Astrocyte (in vitro differentiated cells and primary cell): ENCODE measurements around the gene TOGARAM2. TPM values are rescaled to one million over a fixed set of nuclear protein-coding genes. Genes with fewer than 3 reads are reported as not detected.

ENCODE experiments used
- DNase-seq: peaks from one replicate; pipeline ENCODE4 v3.0.0-alpha.2; 2010; ENCODE audit warnings: low read depth
- FAIRE-seq: peaks from 2 replicates; lab custom pipeline; 2011; peaks lifted over from hg19 to GRCh38; lab: Jason Lieb, UNC
- H2AFZ ChIP-seq: 2 replicates; pipeline ENCODE4 v1.6.0; 2012; ENCODE audit warnings: low read depth, low read length, inconsistent platforms
- H3K27ac ChIP-seq: 2 replicates; pipeline ENCODE4 v1.5.1; 2011; ENCODE audit warnings: low read depth, low read length, inconsistent platforms
- H3K27me3 ChIP-seq: 2 replicates; pipeline ENCODE4 v1.6.0; 2011; ENCODE audit warnings: low read length, inconsistent platforms; ENCODE audit not compliant: insufficient read depth
- H3K36me3 ChIP-seq: 2 replicates; pipeline ENCODE4 v1.5.1; 2011; ENCODE audit warnings: low read length, inconsistent platforms; ENCODE audit not compliant: insufficient read depth
- H3K4me1 ChIP-seq: 2 replicates; pipeline ENCODE4 v1.5.1; 2011; ENCODE audit warnings: low read length, inconsistent platforms; ENCODE audit not compliant: insufficient read depth
- H3K4me2 ChIP-seq: 2 replicates; pipeline ENCODE4 v1.6.0; 2012; ENCODE audit warnings: low read length, inconsistent platforms
- H3K4me3 ChIP-seq: 2 replicates; pipeline ENCODE4 v1.5.1; 2011; ENCODE audit warnings: low read depth, mild to moderate bottlenecking, low read length, inconsistent platforms; ENCODE audit not compliant: insufficient read depth
- H3K79me2 ChIP-seq: 2 replicates; pipeline ENCODE4 v1.6.0; 2012; ENCODE audit warnings: mild to moderate bottlenecking, low read length, inconsistent platforms; ENCODE audit not compliant: insufficient read depth
- H3K9ac ChIP-seq: 2 replicates; pipeline ENCODE4 v1.6.0; 2012; ENCODE audit warnings: mild to moderate bottlenecking, low read length, inconsistent platforms
- H3K9me3 ChIP-seq: 2 replicates; pipeline ENCODE4 v1.5.1; 2012; ENCODE audit warnings: low read depth, mild to moderate bottlenecking, low read length, inconsistent platforms; ENCODE audit not compliant: insufficient read depth
- H4K20me1 ChIP-seq: 2 replicates; pipeline ENCODE4 v1.6.0; 2012; ENCODE audit warnings: low read length, inconsistent platforms; ENCODE audit not compliant: insufficient read depth
- H3K27ac Mint-ChIP-seq: one replicate; pipeline ENCODE4 v1.8.0; 2021; ENCODE audit warnings: mild to moderate bottlenecking, mixed read lengths; ENCODE audit not compliant: unreplicated experiment
- H3K27me3 Mint-ChIP-seq: one replicate; pipeline ENCODE4 v1.8.0; 2021; ENCODE audit warnings: low read depth, mixed read lengths; ENCODE audit not compliant: unreplicated experiment
- H3K36me3 Mint-ChIP-seq: one replicate; pipeline ENCODE4 v1.8.0; 2021; ENCODE audit warnings: low read depth, mixed read lengths; ENCODE audit not compliant: unreplicated experiment
- H3K4me1 Mint-ChIP-seq: one replicate; pipeline ENCODE4 v1.8.0; 2021; ENCODE audit warnings: low read depth, mixed read lengths; ENCODE audit not compliant: unreplicated experiment
- H3K4me3 Mint-ChIP-seq: one replicate; pipeline ENCODE4 v1.8.0; 2021; ENCODE audit warnings: mild to moderate bottlenecking, moderate library complexity, mixed read lengths; ENCODE audit not compliant: unreplicated experiment
- H3K9me3 Mint-ChIP-seq: one replicate; pipeline ENCODE4 v1.8.0; 2021; ENCODE audit warnings: mild to moderate bottlenecking, mixed read lengths; ENCODE audit not compliant: unreplicated experiment
- EZH2 ChIP-seq: IDR thresholded peaks from 2 replicates; pipeline ENCODE4 v1.6.1; 2012; ENCODE audit warnings: mild to moderate bottlenecking, low read length, inconsistent platforms; ENCODE audit not compliant: insufficient read depth
- total RNA-seq: library from RNA; stranded (reverse); gene quantifications from 2 replicates; pipeline ENCODE4 v1.2.1, GENCODE V29; 2021
- TF ChIP-seq, protein P1 (sequence below): IDR thresholded peaks from 2 replicates; pipeline ENCODE4 v1.5.1; 2011; ENCODE audit warnings: low read depth, mild to moderate bottlenecking, inconsistent platforms, low read length, moderate library complexity; ENCODE audit not compliant: insufficient read depth

The TOGARAM2 gene
- total RNA-seq, 1 donor from 2014 or later = 0.73 TPM

GRCh38 chr2:28993206-28993960 is 12.3 kb downstream of the TOGARAM2 start:
- no peak for TF ChIP-seq EZH2
- TF ChIP-seq, protein P1, sequence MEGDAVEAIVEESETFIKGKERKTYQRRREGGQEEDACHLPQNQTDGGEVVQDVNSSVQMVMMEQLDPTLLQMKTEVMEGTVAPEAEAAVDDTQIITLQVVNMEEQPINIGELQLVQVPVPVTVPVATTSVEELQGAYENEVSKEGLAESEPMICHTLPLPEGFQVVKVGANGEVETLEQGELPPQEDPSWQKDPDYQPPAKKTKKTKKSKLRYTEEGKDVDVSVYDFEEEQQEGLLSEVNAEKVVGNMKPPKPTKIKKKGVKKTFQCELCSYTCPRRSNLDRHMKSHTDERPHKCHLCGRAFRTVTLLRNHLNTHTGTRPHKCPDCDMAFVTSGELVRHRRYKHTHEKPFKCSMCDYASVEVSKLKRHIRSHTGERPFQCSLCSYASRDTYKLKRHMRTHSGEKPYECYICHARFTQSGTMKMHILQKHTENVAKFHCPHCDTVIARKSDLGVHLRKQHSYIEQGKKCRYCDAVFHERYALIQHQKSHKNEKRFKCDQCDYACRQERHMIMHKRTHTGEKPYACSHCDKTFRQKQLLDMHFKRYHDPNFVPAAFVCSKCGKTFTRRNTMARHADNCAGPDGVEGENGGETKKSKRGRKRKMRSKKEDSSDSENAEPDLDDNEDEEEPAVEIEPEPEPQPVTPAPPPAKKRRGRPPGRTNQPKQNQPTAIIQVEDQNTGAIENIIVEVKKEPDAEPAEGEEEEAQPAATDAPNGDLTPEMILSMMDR = no peak
- Histone ChIP-seq H3K4me1 (peaks cover 10% of the 10 kb centered on the region), H3K36me3 (no peaks in the 10 kb centered on the region), H3K27me3 (peaks cover 2% of the 10 kb centered on the region), H3K4me2 (no peak overlapping the region), H4K20me1 (no peaks in the 10 kb centered on the region), H3K9me3 (no peaks in the 10 kb centered on the region), H3K27ac (no peak overlapping the region), H3K9ac (no peak overlapping the region), H3K4me3 (no peak overlapping the region), H3K79me2 (no peaks in the 10 kb centered on the region), H2AFZ (no peak overlapping the region)
- Mint-ChIP-seq H3K27me3 (peaks cover 38% of the 10 kb centered on the region), H3K36me3 (no peaks in the 10 kb centered on the region), H3K4me1 (peaks cover 12% of the 10 kb centered on the region), H3K4me3 (no peak overlapping the region), H3K9me3 (no peaks in the 10 kb centered on the region), H3K27ac (no peak overlapping the region)
- FAIRE-seq (no peak), DNase-seq (no peak)

- no peaks in the 10 kb centered on the region for H3K9me3 Mint-ChIP-seq
- peaks cover 12% of the 10 kb centered on the region for H3K4me1 Mint-ChIP-seq
- H3K36me3 Mint-ChIP-seq = no peaks in the 10 kb centered on the region
- FAIRE-seq = no peak
- H3K4me3 Mint-ChIP-seq = no peak overlapping the region
- no peak overlapping the region for H3K4me3 ChIP-seq
- H2AFZ ChIP-seq = no peak overlapping the region
- no peak for DNase-seq
- H3K9ac ChIP-seq = no peak overlapping the region
- no peaks in the 10 kb centered on the region for H3K27me3 ChIP-seq
- H3K4me1 ChIP-seq = peaks cover 10% of the 10 kb centered on the region
- H3K27ac ChIP-seq = no peak overlapping the region
- no peak for TF ChIP-seq EZH2
- TF ChIP-seq, protein P1 = no peak
- no peaks in the 10 kb centered on the region for H3K79me2 ChIP-seq
- no peaks in the 10 kb centered on the region for H3K36me3 ChIP-seq
- H3K27ac Mint-ChIP-seq = no peak overlapping the region
- H4K20me1 ChIP-seq = no peaks in the 10 kb centered on the region
- H3K4me2 ChIP-seq = no peak overlapping the region
- H3K27me3 Mint-ChIP-seq = peaks cover 36% of the 10 kb centered on the region
- H3K9me3 ChIP-seq = no peaks in the 10 kb centered on the region
Measured at GRCh38 chr2:28994074-28994473, 13.0 kb downstream of the TOGARAM2 start.

- Mint-ChIP-seq H3K9me3 (no peaks in the 10 kb centered on the region), H3K27me3 (peaks cover 38% of the 10 kb centered on the region), H3K27ac (no peak overlapping the region), H3K4me3 (no peak overlapping the region), H3K4me1 (peaks cover 12% of the 10 kb centered on the region), H3K36me3 (no peaks in the 10 kb centered on the region)
- Histone ChIP-seq H3K4me1 (peaks cover 10% of the 10 kb centered on the region), H3K9ac (no peak overlapping the region), H3K9me3 (no peaks in the 10 kb centered on the region), H2AFZ (no peak overlapping the region), H3K4me3 (no peak overlapping the region), H3K36me3 (no peaks in the 10 kb centered on the region), H3K27me3 (no peaks in the 10 kb centered on the region), H3K79me2 (no peaks in the 10 kb centered on the region), H4K20me1 (no peaks in the 10 kb centered on the region), H3K4me2 (no peak overlapping the region), H3K27ac (no peak overlapping the region)
- DNase-seq (no peak), FAIRE-seq (no peak)
- no peak for TF ChIP-seq EZH2
- TF ChIP-seq, protein P1 = no peak
Measured at GRCh38 chr2:28994679-28995078, 13.6 kb downstream of the TOGARAM2 start.
